ENCODE data around the gene CCDC183. TPM values are rescaled to one million over a fixed set of nuclear protein-coding genes. Genes with fewer than 3 reads are reported as not detected.
"Not testable (repeated sequence)": the region's sequence is repeated elsewhere in the genome, so short reads cannot be mapped to it uniquely, and the experiment has no call there.

Gene CCDC183
- total RNA-seq, 2 donors from 2014 or later, result 3.3 to 14.5 TPM

DNA sequence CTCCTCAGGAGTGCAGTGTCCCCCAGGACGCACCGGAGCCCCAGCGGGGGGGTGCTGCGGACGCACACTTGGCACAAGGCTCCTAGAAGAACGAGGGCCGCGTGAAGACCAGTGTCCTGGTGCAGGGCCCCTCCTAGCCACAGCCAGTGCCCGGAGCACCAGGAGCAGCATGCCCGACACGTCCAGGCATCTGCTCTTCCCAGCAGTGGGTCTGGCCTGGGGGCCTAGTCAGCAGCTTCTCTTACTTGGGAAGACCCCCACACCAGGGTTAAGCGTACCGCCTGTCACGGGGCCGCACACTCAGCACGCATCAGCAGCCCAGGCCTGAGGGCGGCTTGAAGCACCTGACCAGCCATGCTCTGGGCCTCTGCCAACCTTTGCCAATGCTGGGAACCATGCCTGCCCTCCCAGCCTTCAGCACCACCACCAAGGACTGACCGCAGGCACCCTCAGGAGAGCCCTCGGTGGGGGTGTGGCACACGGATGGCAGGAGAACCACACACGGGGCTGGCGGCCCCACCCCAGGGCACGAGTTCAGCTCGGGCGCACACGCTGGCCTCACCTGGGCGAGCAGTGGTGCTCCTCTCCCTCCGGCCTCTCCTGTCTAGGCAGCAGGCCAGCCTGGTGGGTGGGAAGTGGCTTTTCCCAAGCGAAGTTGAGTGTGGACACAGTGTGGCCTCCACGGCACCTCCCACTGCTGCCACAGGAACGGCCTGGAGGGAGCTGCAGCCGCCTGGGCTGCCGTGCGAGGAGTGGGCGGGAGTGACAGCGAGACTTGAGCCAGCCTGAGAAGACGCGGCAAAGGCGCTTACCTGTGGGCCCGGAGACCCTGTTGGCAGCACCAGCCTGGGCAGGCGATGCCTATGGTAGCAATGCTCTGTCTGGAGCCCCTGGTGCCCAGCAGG is 34.1 kb downstream of the CCDC183 start:
- TF ChIP-seq POLR2A (IDR thresholded peaks at IDR 0.05) (no peak), CTCF (IDR thresholded peaks at IDR 0.05) (no peak)
- Histone ChIP-seq H3K27me3 (no peaks in the 10 kb centered on the region), H3K4me3 (no peak overlapping the region), H3K27ac (no peak overlapping the region), H3K4me1 (peaks cover 20% of the 10 kb centered on the region), H3K36me3 (replicated peaks in 1 of 2; ENCODE audit: insufficient read depth in 1 of 2, low read depth in 2 of 2) (peaks cover 0 to 20% of the 10 kb centered on the region in 2 donors), H3K9me3 (no peaks in the 10 kb centered on the region)
- DNase-seq (peak in 3 of 4 donors; percentile 1 to 13 (median 11)), ATAC-seq (no peak)
- 89 to 93% methylated on average over 20 to 41 of the region's 41 CpGs for WGBS, 2 donors
- intact Hi-C loops (cut with DNase I), result no loop called here

- WGBS, 2 donors, result 90 to 91% methylated on average over 28 of the region's 30 CpGs
- TF ChIP-seq CTCF (IDR thresholded peaks at IDR 0.05), result no peak
- Histone ChIP-seq H3K4me3 (no peak overlapping the region), H3K27me3 (no peaks in the 10 kb centered on the region), H3K4me1 (peaks cover 20% of the 10 kb centered on the region), H3K9me3 (no peaks in the 10 kb centered on the region), H3K36me3 (replicated peaks in 1 of 2; ENCODE audit: insufficient read depth in 1 of 2, low read depth in 2 of 2) (peaks cover 0 to 20% of the 10 kb centered on the region in 2 donors), H3K27ac (no peak overlapping the region)
- no peak for ATAC-seq
- intact Hi-C loops (cut with DNase I), result no loop called here
- peak in 1 of 4 donors; percentile 10 for DNase-seq
Measured at GRCh38 chr9:136831002-136831719, 35.0 kb downstream of the CCDC183 start.

DNA sequence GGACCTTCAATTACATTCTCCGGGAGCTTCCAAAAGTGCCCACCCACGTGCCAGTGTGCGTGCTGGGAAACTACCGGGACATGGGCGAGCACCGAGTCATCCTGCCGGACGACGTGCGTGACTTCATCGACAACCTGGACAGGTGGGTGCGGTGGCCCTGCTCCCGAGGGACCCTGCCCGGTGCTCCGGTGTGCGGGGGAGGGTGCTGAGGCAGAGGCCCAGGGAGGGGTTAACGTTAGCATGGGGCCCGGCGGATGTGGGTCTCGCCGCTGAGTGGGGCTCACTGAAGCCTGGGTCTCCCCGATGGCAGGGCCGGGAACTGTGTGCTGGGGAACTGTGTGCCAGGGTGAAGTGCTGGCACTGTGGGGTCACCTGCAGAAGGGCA is 35.6 kb downstream of the CCDC183 start:
- Histone ChIP-seq H3K36me3 (replicated peaks in 1 of 2; ENCODE audit: insufficient read depth in 1 of 2, low read depth in 2 of 2) (peaks cover 0 to 20% of the 10 kb centered on the region in 2 donors), H3K9me3 (no peaks in the 10 kb centered on the region), H3K27ac (no peak overlapping the region), H3K4me1 (peaks cover 14% of the 10 kb centered on the region), H3K27me3 (no peaks in the 10 kb centered on the region), H3K4me3 (no peak overlapping the region)
- ATAC-seq, result no peak
- TF ChIP-seq POLR2A (IDR thresholded peaks at IDR 0.05) (no peak), CTCF (IDR thresholded peaks at IDR 0.05) (no peak)
- WGBS, 2 donors, result 90 to 97% methylated on average over 6 to 23 of the region's 23 CpGs
- peak in 2 of 4 donors; percentile 11 for DNase-seq
- intact Hi-C loops (cut with DNase I), result no loop called here

GRCh38 chr9:136832581-136832980 is 36.4 kb downstream of the CCDC183 start:
- Histone ChIP-seq H3K9me3 (no peaks in the 10 kb centered on the region), H3K27me3 (no peaks in the 10 kb centered on the region), H3K4me1 (peaks cover 6% of the 10 kb centered on the region), H3K36me3 (replicated peaks in 1 of 2; ENCODE audit: insufficient read depth in 1 of 2, low read depth in 2 of 2) (peaks cover 0 to 20% of the 10 kb centered on the region in 2 donors), H3K4me3 (no peak overlapping the region), H3K27ac (no peak overlapping the region)
- intact Hi-C loops (cut with DNase I), result no loop called here
- DNase-seq, result no peak
- TF ChIP-seq CTCF (IDR thresholded peaks at IDR 0.05) (no peak), POLR2A (IDR thresholded peaks at IDR 0.05) (no peak)
- no peak for ATAC-seq
- 86 to 88% methylated on average over 8 to 9 of the region's 9 CpGs for WGBS, 2 donors

GRCh38 chr9:136833381-136834048 is 37.4 kb downstream of the CCDC183 start:
- WGBS, 2 donors, result 81 to 90% methylated on average over 2 to 9 of the region's 16 CpGs
- H3K27ac ChIP-seq; DNase-seq; ATAC-seq; H3K27me3 ChIP-seq; H3K4me3 ChIP-seq; H3K9me3 ChIP-seq; intact Hi-C loops (cut with DNase I); H3K4me1 ChIP-seq: not testable (repeated sequence)
- H3K36me3 ChIP-seq (replicated peaks in 1 of 2; ENCODE audit: insufficient read depth in 1 of 2, low read depth in 2 of 2), result peaks cover 0 to 20% of the 10 kb centered on the region in 2 donors

Data from body of pancreas (tissue), 4 donors.